ENCODE measurements around the gene KCTD3. TPM values are rescaled to one million over a fixed set of nuclear protein-coding genes. Genes with fewer than 3 reads are reported as not detected.

KCTD3 gene
- total and polyA plus RNA-seq, 2 donors (not counting 3 experiments of a cell fraction or from before 2014, with no cell fraction given), result 19.1 to 28.3 TPM

GRCh38 chr1:215631489-215631888, 64.4 kb downstream of the KCTD3 start:
- no peaks in the 10 kb centered on the region for H3K4me1 ChIP-seq (ENCODE audit: control insufficient read depth, extremely low read depth, insufficient read depth, low read length)
- DNase-seq (ENCODE audit: low read depth, low spot score), result no peak
- intact Hi-C loops (cut with micrococcal nuclease), result no loop called here
- no peak for TF ChIP-seq MYC (IDR thresholded peaks at IDR 0.05; ENCODE audit: low read depth, low read length)
- no peak for TF ChIP-seq JUN (IDR thresholded peaks at IDR 0.05; ENCODE audit: borderline replicate concordance, insufficient read depth, insufficient read length, low read depth)
- TF ChIP-seq FOS (IDR thresholded peaks at IDR 0.05; ENCODE audit: borderline replicate concordance, insufficient read depth, low read length), result no peak
- TF ChIP-seq GATA2 (IDR thresholded peaks at IDR 0.05; ENCODE audit: insufficient read depth, insufficient read length, low read depth, low read length), result no peak
- TF ChIP-seq CTCF (IDR thresholded peaks at IDR 0.05; ENCODE audit: extremely low read depth in 1 of 2, insufficient read depth in 1 of 2, low read depth in 1 of 2, low read length in 2 of 2), result no peak
- no peak for TF ChIP-seq POLR2A (IDR thresholded peaks at IDR 0.05; ENCODE audit: low read depth, low read length)
- no peak for TF ChIP-seq MAX (IDR thresholded peaks at IDR 0.05; ENCODE audit: insufficient read depth, insufficient read length)
- no peak for TF ChIP-seq POLR2AphosphoS5 (IDR thresholded peaks at IDR 0.05; ENCODE audit: insufficient read depth, low read depth, low read length)
- TF ChIP-seq EZH2 (IDR thresholded peaks at IDR 0.05; ENCODE audit: borderline replicate concordance, low read depth, low read length, severe bottlenecking), result no peak
- dilution Hi-C loops (cut with MboI; ENCODE audit: extremely low pct_ligation_motif_present, low sequenced_read_pairs), result no loop called here
- BruUV-seq (replicated peaks), result no TSS peak
- ChIA-PET CTCF (no interaction called here), POLR2A (no interaction called here)
- H3K4me3 ChIP-seq (replicated peaks in 1 of 3; ENCODE audit: insufficient read depth in 1 of 3, low read depth in 1 of 3, low read length in 3 of 3), result no peak overlapping the region
- no peak overlapping the region for H3K27ac ChIP-seq (ENCODE audit: insufficient read depth, low read depth, low read length)
- H4K20me1 ChIP-seq (replicated peaks; ENCODE audit: control insufficient read depth, extremely low read depth, insufficient read depth, low read length), result no peaks in the 10 kb centered on the region
- no peaks in the 10 kb centered on the region for H3K27me3 ChIP-seq (ENCODE audit: control insufficient read depth in 2 of 2, insufficient read depth in 2 of 2, low read length in 2 of 2)
- H2AFZ ChIP-seq (ENCODE audit: low read depth, low read length), result no peak overlapping the region
- FAIRE-seq, result no peak
- no peaks in the 10 kb centered on the region for H3K9me1 ChIP-seq (replicated peaks; ENCODE audit: control insufficient read depth, extremely low read depth, insufficient read depth, low read length)
- H3K9ac ChIP-seq (replicated peaks; ENCODE audit: extremely low read depth, insufficient read depth, low read length), result no peak overlapping the region
- no peaks in the 10 kb centered on the region for H3K36me3 ChIP-seq (ENCODE audit: control insufficient read depth in 2 of 2, extremely low read depth in 1 of 2, insufficient read depth in 2 of 2, low read length in 2 of 2)
- H3K9me3 ChIP-seq (replicated peaks; ENCODE audit: control insufficient read depth, insufficient read depth, low read length), result no peaks in the 10 kb centered on the region
- no peaks in the 10 kb centered on the region for H3K79me2 ChIP-seq (ENCODE audit: control insufficient read depth, insufficient read depth, low read length)
- H3K4me2 ChIP-seq (ENCODE audit: insufficient read depth, low read length), result no peak overlapping the region
